HEK293 (cell line): ENCODE measurements around the gene CAGE1.

Experiments used
- CTCF ChIA-PET: fragments of 350-600 bp; formaldehyde crosslinking; extraction: SDS; loops from one replicate; lab custom pipeline; 2021; ENCODE audit warnings: antibody characterized with exemption; lab: Yijun Ruan, JAX
- POLR2A ChIA-PET: fragments of 300-600 bp; formaldehyde crosslinking; extraction: SDS; loops from one replicate; lab custom pipeline; 2020; ENCODE audit warnings: antibody characterized with exemption, inconsistent platforms; lab: Yijun Ruan, JAX
- H3K27ac ChIP-seq: fragments of 200-500 bp; sonication (Bioruptor generic); 2 replicates; pipeline ENCODE4 v1.5.1; 2014; ENCODE audit warnings: low read depth, low read length, control low read depth, inconsistent platforms; ENCODE audit errors: extremely low read depth
- H3K36me3 ChIP-seq, 2 experiments: fragments of 200-500 bp in 1 of 2; sonication (Bioruptor generic) in 1 of 2; 1 replicate in 1 of 2; 2 replicates in 1 of 2; pipeline ENCODE4 v1.5.1; 2014 to 2017; ENCODE audit warnings: inconsistent platforms in 2 of 2, low read length in 2 of 2; ENCODE audit not compliant: control insufficient read depth in 2 of 2, insufficient read depth in 1 of 2
- H3K4me1 ChIP-seq: fragments of 200-500 bp; sonication (Bioruptor generic); 2 replicates; pipeline ENCODE4 v1.5.1; 2014; ENCODE audit warnings: mild to moderate bottlenecking, low read length, inconsistent platforms; ENCODE audit not compliant: control insufficient read depth, insufficient read depth
- H3K4me3 ChIP-seq: 2 replicates; pipeline ENCODE4 v1.5.1; 2011; ENCODE audit warnings: low read depth, mild to moderate bottlenecking, control low read depth, low read length, moderate library complexity
- H3K9me3 ChIP-seq: fragments of 200-500 bp; sonication (Bioruptor generic); 2 replicates; pipeline ENCODE4 v1.5.1; 2014; ENCODE audit warnings: low read depth, low read length, inconsistent platforms; ENCODE audit not compliant: control insufficient read depth, insufficient read depth
- BCL11B ChIP-seq: fragments of 450-650 bp; formaldehyde crosslinking; IDR thresholded peaks from 2 replicates; pipeline ENCODE4 v1.5.1; 2016; ENCODE audit warnings: low read depth, missing biosample characterization, missing genetic modification characterization
- BCL6B ChIP-seq: fragments of 450-650 bp; formaldehyde crosslinking; IDR thresholded peaks from 2 replicates; pipeline ENCODE4 v1.5.1; 2017; ENCODE audit warnings: missing biosample characterization, missing genetic modification characterization
- HIC1 ChIP-seq: fragments of 450-650 bp; formaldehyde crosslinking; IDR thresholded peaks from 2 replicates; pipeline ENCODE4 v1.5.1; 2016; ENCODE audit warnings: missing biosample characterization, missing genetic modification characterization
- KLF16 ChIP-seq: fragments of 450-650 bp; formaldehyde crosslinking; IDR thresholded peaks from 2 replicates; pipeline ENCODE4 v1.5.1; 2017; ENCODE audit warnings: missing biosample characterization, missing genetic modification characterization
- MYNN ChIP-seq: fragments of 450-650 bp; formaldehyde crosslinking; IDR thresholded peaks from 2 replicates; pipeline ENCODE4 v1.5.1; 2016; ENCODE audit warnings: missing biosample characterization, missing genetic modification characterization, borderline replicate concordance
- SALL2 ChIP-seq: fragments of 450-650 bp; formaldehyde crosslinking; IDR thresholded peaks from 2 replicates; pipeline ENCODE4 v1.5.0; 2017; ENCODE audit warnings: missing biosample characterization, mild to moderate bottlenecking, missing genetic modification characterization, borderline replicate concordance
- SCRT2 ChIP-seq: fragments of 450-650 bp; formaldehyde crosslinking; IDR thresholded peaks from 2 replicates; pipeline ENCODE4 v1.5.1; 2016; ENCODE audit warnings: missing biosample characterization, missing genetic modification characterization
- ZBTB1 ChIP-seq: fragments of 450-650 bp; formaldehyde crosslinking; IDR thresholded peaks from 2 replicates; pipeline ENCODE4 v1.5.1; 2016; ENCODE audit warnings: missing biosample characterization, missing genetic modification characterization
- ZFP37 ChIP-seq: fragments of 450-650 bp; formaldehyde crosslinking; IDR thresholded peaks from 2 replicates; pipeline ENCODE4 v1.5.1; 2016; ENCODE audit warnings: missing biosample characterization, missing genetic modification characterization
- ZNF23 ChIP-seq: fragments of 450-650 bp; formaldehyde crosslinking; IDR thresholded peaks from 2 replicates; pipeline ENCODE4 v1.5.1; 2016; ENCODE audit warnings: missing biosample characterization, missing genetic modification characterization, borderline replicate concordance
- ZNF324 ChIP-seq: fragments of 450-650 bp; formaldehyde crosslinking; IDR thresholded peaks from 2 replicates; pipeline ENCODE4 v1.5.1; 2016; ENCODE audit warnings: missing biosample characterization, missing genetic modification characterization
- ZNF473 ChIP-seq: fragments of 450-650 bp; formaldehyde crosslinking; IDR thresholded peaks from 2 replicates; pipeline ENCODE4 v1.5.1; 2017; ENCODE audit warnings: missing biosample characterization, missing genetic modification characterization
- ZNF585B ChIP-seq: fragments of 450-650 bp; formaldehyde crosslinking; IDR thresholded peaks from 2 replicates; pipeline ENCODE4 v1.5.1; 2016; ENCODE audit warnings: missing biosample characterization, missing genetic modification characterization
- ZNF623 ChIP-seq: fragments of 450-650 bp; formaldehyde crosslinking; IDR thresholded peaks from 2 replicates; pipeline ENCODE4 v1.5.1; 2016; ENCODE audit warnings: missing biosample characterization, missing genetic modification characterization
- ZNF670 ChIP-seq: fragments of 450-650 bp; formaldehyde crosslinking; IDR thresholded peaks from 2 replicates; pipeline ENCODE4 v1.5.1; 2016; ENCODE audit warnings: missing biosample characterization, missing genetic modification characterization, low read depth
- ZSCAN23 ChIP-seq: fragments of 450-650 bp; formaldehyde crosslinking; IDR thresholded peaks from 2 replicates; pipeline ENCODE4 v1.5.1; 2016; ENCODE audit warnings: missing biosample characterization, missing genetic modification characterization
- TF ChIP-seq, protein P1 (sequence below): fragments of 450-650 bp; formaldehyde crosslinking; IDR thresholded peaks from 2 replicates; pipeline ENCODE4 v1.5.1; 2016; ENCODE audit warnings: missing biosample characterization, missing genetic modification characterization
- TF ChIP-seq, protein P2 (sequence below): fragments of 450-650 bp; formaldehyde crosslinking; IDR thresholded peaks from 2 replicates; pipeline ENCODE4 v1.5.1; 2016; ENCODE audit warnings: missing biosample characterization, missing genetic modification characterization
- TF ChIP-seq, protein P3 (sequence below): fragments of 450-650 bp; formaldehyde crosslinking; conservative IDR thresholded peaks from 2 replicates; pipeline ENCODE4 v1.5.1; 2016; ENCODE audit warnings: low read depth, missing biosample characterization, missing genetic modification characterization
- TF ChIP-seq, protein P4 (sequence below): fragments of 450-650 bp; formaldehyde crosslinking; IDR thresholded peaks from 2 replicates; pipeline ENCODE4 v1.5.1; 2017; ENCODE audit warnings: missing biosample characterization, missing genetic modification characterization

Gene CAGE1

DNA sequence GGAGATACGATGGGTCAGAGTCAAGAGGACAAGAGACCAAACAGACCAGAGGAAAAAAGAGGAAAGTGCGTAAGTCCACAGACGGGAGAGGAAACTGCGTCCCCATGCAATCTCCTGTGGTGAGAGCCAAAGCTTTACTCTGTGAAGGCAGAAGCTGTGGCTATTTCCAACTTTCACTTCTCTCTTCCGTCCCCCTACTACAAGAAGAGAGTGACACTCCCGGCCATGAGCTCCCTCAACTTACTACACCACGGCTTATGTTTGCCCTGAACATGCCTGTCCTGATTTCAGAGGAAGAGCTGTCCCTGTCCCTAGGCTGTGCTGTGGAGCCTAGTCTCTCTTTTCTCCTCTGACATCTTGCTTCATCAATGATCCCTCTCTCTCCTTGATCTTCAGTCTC, 65.0 kb downstream of the CAGE1 start:
- TF ChIP-seq BCL11B (tag by site-specific recombination) (no peak), BCL6B (tag by site-specific recombination) (no peak), ZFP37 (tag by site-specific recombination) (no peak), HIC1 (tag by site-specific recombination) (no peak), MYNN (tag by site-specific recombination) (no peak), ZNF670 (no peak), ZNF473 (no peak), SCRT2 (tag by site-specific recombination) (no peak), ZNF585B (tag by site-specific recombination) (no peak), ZNF23 (no peak), SALL2 (tag by site-specific recombination) (no peak), ZBTB1 (tag by site-specific recombination) (no peak), ZSCAN23 (tag by site-specific recombination) (no peak), ZNF324 (tag by site-specific recombination) (no peak), KLF16 (no peak), ZNF623 (no peak)
- TF ChIP-seq, protein P1, sequence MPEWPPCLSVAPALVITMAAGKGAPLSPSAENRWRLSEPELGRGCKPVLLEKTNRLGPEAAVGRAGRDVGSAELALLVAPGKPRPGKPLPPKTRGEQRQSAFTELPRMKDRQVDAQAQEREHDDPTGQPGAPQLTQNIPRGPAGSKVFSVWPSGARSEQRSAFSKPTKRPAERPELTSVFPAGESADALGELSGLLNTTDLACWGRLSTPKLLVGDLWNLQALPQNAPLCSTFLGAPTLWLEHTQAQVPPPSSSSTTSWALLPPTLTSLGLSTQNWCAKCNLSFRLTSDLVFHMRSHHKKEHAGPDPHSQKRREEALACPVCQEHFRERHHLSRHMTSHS (tag by site-specific recombination): no peak
- TF ChIP-seq, protein P2, sequence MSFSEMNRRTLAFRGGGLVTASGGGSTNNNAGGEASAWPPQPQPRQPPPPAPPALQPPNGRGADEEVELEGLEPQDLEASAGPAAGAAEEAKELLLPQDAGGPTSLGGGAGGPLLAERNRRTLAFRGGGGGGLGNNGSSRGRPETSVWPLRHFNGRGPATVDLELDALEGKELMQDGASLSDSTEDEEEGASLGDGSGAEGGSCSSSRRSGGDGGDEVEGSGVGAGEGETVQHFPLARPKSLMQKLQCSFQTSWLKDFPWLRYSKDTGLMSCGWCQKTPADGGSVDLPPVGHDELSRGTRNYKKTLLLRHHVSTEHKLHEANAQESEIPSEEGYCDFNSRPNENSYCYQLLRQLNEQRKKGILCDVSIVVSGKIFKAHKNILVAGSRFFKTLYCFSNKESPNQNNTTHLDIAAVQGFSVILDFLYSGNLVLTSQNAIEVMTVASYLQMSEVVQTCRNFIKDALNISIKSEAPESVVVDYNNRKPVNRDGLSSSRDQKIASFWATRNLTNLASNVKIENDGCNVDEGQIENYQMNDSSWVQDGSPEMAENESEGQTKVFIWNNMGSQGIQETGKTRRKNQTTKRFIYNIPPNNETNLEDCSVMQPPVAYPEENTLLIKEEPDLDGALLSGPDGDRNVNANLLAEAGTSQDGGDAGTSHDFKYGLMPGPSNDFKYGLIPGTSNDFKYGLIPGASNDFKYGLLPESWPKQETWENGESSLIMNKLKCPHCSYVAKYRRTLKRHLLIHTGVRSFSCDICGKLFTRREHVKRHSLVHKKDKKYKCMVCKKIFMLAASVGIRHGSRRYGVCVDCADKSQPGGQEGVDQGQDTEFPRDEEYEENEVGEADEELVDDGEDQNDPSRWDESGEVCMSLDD: no peak
- TF ChIP-seq, protein P3, sequence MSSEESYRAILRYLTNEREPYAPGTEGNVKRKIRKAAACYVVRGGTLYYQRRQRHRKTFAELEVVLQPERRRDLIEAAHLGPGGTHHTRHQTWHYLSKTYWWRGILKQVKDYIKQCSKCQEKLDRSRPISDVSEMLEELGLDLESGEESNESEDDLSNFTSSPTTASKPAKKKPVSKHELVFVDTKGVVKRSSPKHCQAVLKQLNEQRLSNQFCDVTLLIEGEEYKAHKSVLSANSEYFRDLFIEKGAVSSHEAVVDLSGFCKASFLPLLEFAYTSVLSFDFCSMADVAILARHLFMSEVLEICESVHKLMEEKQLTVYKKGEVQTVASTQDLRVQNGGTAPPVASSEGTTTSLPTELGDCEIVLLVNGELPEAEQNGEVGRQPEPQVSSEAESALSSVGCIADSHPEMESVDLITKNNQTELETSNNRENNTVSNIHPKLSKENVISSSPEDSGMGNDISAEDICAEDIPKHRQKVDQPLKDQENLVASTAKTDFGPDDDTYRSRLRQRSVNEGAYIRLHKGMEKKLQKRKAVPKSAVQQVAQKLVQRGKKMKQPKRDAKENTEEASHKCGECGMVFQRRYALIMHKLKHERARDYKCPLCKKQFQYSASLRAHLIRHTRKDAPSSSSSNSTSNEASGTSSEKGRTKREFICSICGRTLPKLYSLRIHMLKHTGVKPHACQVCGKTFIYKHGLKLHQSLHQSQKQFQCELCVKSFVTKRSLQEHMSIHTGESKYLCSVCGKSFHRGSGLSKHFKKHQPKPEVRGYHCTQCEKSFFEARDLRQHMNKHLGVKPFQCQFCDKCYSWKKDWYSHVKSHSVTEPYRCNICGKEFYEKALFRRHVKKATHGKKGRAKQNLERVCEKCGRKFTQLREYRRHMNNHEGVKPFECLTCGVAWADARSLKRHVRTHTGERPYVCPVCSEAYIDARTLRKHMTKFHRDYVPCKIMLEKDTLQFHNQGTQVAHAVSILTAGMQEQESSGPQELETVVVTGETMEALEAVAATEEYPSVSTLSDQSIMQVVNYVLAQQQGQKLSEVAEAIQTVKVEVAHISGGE: no peak
- TF ChIP-seq, protein P4, sequence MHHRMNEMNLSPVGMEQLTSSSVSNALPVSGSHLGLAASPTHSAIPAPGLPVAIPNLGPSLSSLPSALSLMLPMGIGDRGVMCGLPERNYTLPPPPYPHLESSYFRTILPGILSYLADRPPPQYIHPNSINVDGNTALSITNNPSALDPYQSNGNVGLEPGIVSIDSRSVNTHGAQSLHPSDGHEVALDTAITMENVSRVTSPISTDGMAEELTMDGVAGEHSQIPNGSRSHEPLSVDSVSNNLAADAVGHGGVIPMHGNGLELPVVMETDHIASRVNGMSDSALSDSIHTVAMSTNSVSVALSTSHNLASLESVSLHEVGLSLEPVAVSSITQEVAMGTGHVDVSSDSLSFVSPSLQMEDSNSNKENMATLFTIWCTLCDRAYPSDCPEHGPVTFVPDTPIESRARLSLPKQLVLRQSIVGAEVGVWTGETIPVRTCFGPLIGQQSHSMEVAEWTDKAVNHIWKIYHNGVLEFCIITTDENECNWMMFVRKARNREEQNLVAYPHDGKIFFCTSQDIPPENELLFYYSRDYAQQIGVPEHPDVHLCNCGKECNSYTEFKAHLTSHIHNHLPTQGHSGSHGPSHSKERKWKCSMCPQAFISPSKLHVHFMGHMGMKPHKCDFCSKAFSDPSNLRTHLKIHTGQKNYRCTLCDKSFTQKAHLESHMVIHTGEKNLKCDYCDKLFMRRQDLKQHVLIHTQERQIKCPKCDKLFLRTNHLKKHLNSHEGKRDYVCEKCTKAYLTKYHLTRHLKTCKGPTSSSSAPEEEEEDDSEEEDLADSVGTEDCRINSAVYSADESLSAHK (tag by site-specific recombination): no peak
- Histone ChIP-seq H3K27ac (no peak overlapping the region), H3K4me3 (no peak overlapping the region), H3K9me3 (no peaks in the 10 kb centered on the region), H3K36me3 (no peaks in the 10 kb centered on the region), H3K4me1 (no peaks in the 10 kb centered on the region)
- ChIA-PET POLR2A (interaction anchor here (1.0 to 1.2 kb wide), 2 partner anchors 9 to 65 kb away, joined by 3 to 4 read pairs; partner anchors contain the start of genes CAGE1 and RIOK1), CTCF (interaction anchor here (1.2 to 2.6 kb wide), 2 partner anchors 14 to 48 kb away, joined by 3 to 17 read pairs; no protein-coding TSS in a partner anchor)
